LNCAP (cell line): ENCODE results near the gene HLA-F.

Source experiments
- CTCF ChIP-seq: fragments of 450-650 bp; IDR thresholded peaks from 2 replicates; pipeline ENCODE4 v1.5.1; 2017; ENCODE audit warnings: mild to moderate bottlenecking

The HLA-F gene

GRCh38 chr6:29746846-29747687 is 23.8 kb downstream of the HLA-F start:
- TF ChIP-seq CTCF, result no peak

GRCh38 chr6:29747688-29748250 is 24.5 kb downstream of the HLA-F start:
- no peak for TF ChIP-seq CTCF

- TF ChIP-seq CTCF, result no peak
Observed at GRCh38 chr6:29748391-29749307, 25.4 kb downstream of the HLA-F start.

GRCh38 chr6:29749308-29749662 is 26.1 kb downstream of the HLA-F start:
- TF ChIP-seq CTCF, result no peak

- TF ChIP-seq CTCF, result no peak
Observed at GRCh38 chr6:29749668-29750067, 26.4 kb downstream of the HLA-F start.

- TF ChIP-seq CTCF, result no peak
Observed at GRCh38 chr6:29750709-29751108, 27.5 kb downstream of the HLA-F start.

- no peak for TF ChIP-seq CTCF
Observed at GRCh38 chr6:29751480-29751879, 28.2 kb downstream of the HLA-F start.
